ENCODE data around the gene SCARB1.
"Not testable (repeated sequence)": the region's sequence is repeated elsewhere in the genome, so short reads cannot be mapped to it uniquely, and the experiment has no call there.

The SCARB1 gene

GRCh38 chr12:124904306-124905098 lies 40.8 kb upstream of the SCARB1 start:
- no peak for FAIRE-seq
- no peak for DNase-seq (ENCODE audit: insufficient read length, low spot score)
- TF ChIP-seq CTCF (IDR thresholded peaks at IDR 0.05; ENCODE audit: insufficient read depth, missing control alignments) = no peak

GRCh38 chr12:124902916-124903315 lies 39.3 kb upstream of the SCARB1 start:
- FAIRE-seq (no peak), DNase-seq (ENCODE audit: insufficient read length, low spot score) (no peak)
- TF ChIP-seq CTCF (IDR thresholded peaks at IDR 0.05; ENCODE audit: insufficient read depth, missing control alignments) = no peak

GRCh38 chr12:124901003-124901402 lies 37.3 kb upstream of the SCARB1 start:
- FAIRE-seq (no peak), DNase-seq (ENCODE audit: insufficient read length, low spot score) (no peak)
- no peak for TF ChIP-seq CTCF (IDR thresholded peaks at IDR 0.05; ENCODE audit: insufficient read depth, missing control alignments)

- DNase-seq (ENCODE audit: insufficient read length, low spot score); FAIRE-seq: not testable (repeated sequence)
Measured at GRCh38 chr12:124900345-124900795, 36.7 kb upstream of the SCARB1 start.

- DNase-seq (ENCODE audit: insufficient read length, low spot score) (no peak), FAIRE-seq (no peak)
- no peak for TF ChIP-seq CTCF (IDR thresholded peaks at IDR 0.05; ENCODE audit: insufficient read depth, missing control alignments)
Measured at GRCh38 chr12:124898923-124899294, 35.2 kb upstream of the SCARB1 start.

- no peak for FAIRE-seq
- peak; percentile 28 for TF ChIP-seq CTCF (IDR thresholded peaks at IDR 0.05; ENCODE audit: insufficient read depth, missing control alignments)
- no peak for DNase-seq (ENCODE audit: insufficient read length, low spot score)
Measured at GRCh38 chr12:124898200-124898922, 34.7 kb upstream of the SCARB1 start.

GRCh38 chr12:124896461-124896860 lies 32.8 kb upstream of the SCARB1 start:
- FAIRE-seq = no peak
- TF ChIP-seq CTCF (IDR thresholded peaks at IDR 0.05; ENCODE audit: insufficient read depth, missing control alignments) = no peak
- DNase-seq (ENCODE audit: insufficient read length, low spot score) = no peak
